Measurements from ENCODE around the gene GPD2.

- no peak for TF ChIP-seq CTCF (conservative IDR thresholded peaks at IDR 0.05 in 1 of 2, IDR thresholded peaks at IDR 0.05 in 1 of 2; ENCODE audit: extremely low read depth in 1 of 2, insufficient read depth in 1 of 2, low read depth in 1 of 2, low read length in 2 of 2)
- TF ChIP-seq EZH2 (IDR thresholded peaks at IDR 0.05; ENCODE audit: borderline replicate concordance, low read length) = no peak
These were observed 75.6 kb downstream of the GPD2 start for GRCh38 chr2:156511803-156512202.
